ENCODE measurements around the gene PKD2L1. TPM values are rescaled to one million over a fixed set of nuclear protein-coding genes. Genes with fewer than 3 reads are reported as not detected.

PKD2L1 gene
- total RNA-seq, 4 donors from 2014 or later: not detected

DNA sequence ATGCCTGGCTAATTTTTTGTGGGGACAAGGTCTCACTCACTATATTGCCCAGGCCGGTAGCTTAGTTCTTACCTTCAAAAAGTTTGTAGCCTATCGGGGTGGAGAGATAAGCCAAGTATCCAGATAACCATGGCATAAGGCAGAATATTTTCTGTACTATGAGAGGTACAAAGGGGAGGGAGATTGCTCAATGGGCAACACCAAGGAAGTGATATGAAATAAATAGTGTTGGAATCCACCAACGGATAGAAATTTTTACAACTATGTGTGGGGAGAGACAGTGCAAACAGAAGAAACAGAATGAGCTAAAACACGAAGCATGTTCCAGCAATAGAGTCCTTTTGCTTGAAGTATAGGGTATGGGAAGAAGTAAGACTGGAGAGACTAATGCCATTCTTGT is 25.1 kb upstream of the PKD2L1 start:
- no peak overlapping the region for H3K27ac ChIP-seq
- no peaks in the 10 kb centered on the region for H3K27me3 ChIP-seq
- DNase-seq: no peak
- intact Hi-C loops (cut with DNase I): no loop called here
- no peak overlapping the region for H3K4me3 ChIP-seq (replicated peaks in 1 of 3)
- no peaks in the 10 kb centered on the region for H3K9me3 ChIP-seq
- peaks cover 0 to 13% of the 10 kb centered on the region in 2 donors for H3K4me1 ChIP-seq
- TF ChIP-seq, protein P1, sequence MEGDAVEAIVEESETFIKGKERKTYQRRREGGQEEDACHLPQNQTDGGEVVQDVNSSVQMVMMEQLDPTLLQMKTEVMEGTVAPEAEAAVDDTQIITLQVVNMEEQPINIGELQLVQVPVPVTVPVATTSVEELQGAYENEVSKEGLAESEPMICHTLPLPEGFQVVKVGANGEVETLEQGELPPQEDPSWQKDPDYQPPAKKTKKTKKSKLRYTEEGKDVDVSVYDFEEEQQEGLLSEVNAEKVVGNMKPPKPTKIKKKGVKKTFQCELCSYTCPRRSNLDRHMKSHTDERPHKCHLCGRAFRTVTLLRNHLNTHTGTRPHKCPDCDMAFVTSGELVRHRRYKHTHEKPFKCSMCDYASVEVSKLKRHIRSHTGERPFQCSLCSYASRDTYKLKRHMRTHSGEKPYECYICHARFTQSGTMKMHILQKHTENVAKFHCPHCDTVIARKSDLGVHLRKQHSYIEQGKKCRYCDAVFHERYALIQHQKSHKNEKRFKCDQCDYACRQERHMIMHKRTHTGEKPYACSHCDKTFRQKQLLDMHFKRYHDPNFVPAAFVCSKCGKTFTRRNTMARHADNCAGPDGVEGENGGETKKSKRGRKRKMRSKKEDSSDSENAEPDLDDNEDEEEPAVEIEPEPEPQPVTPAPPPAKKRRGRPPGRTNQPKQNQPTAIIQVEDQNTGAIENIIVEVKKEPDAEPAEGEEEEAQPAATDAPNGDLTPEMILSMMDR (IDR thresholded peaks at IDR 0.05): no peak
- no peak for TF ChIP-seq POLR2A (IDR thresholded peaks at IDR 0.05)
- H3K36me3 ChIP-seq: no peaks in the 10 kb centered on the region
- 90 to 96% methylated on average over 4 of the region's 4 CpGs for WGBS, 2 donors

GRCh38 chr10:100353770-100354485 is 23.9 kb upstream of the PKD2L1 start:
- H3K36me3 ChIP-seq: no peaks in the 10 kb centered on the region
- H3K4me1 ChIP-seq: peaks cover 0 to 1% of the 10 kb centered on the region in 2 donors
- H3K4me3 ChIP-seq (replicated peaks in 1 of 3): no peak overlapping the region
- intact Hi-C loops (cut with DNase I): no loop called here
- H3K27me3 ChIP-seq: no peaks in the 10 kb centered on the region
- 85 to 92% methylated on average over 6 of the region's 6 CpGs for WGBS, 2 donors
- H3K27ac ChIP-seq: no peak overlapping the region
- no peak for DNase-seq
- H3K9me3 ChIP-seq: no peaks in the 10 kb centered on the region
- TF ChIP-seq POLR2A (IDR thresholded peaks at IDR 0.05): no peak
- TF ChIP-seq, protein P1 (IDR thresholded peaks at IDR 0.05): no peak

DNA sequence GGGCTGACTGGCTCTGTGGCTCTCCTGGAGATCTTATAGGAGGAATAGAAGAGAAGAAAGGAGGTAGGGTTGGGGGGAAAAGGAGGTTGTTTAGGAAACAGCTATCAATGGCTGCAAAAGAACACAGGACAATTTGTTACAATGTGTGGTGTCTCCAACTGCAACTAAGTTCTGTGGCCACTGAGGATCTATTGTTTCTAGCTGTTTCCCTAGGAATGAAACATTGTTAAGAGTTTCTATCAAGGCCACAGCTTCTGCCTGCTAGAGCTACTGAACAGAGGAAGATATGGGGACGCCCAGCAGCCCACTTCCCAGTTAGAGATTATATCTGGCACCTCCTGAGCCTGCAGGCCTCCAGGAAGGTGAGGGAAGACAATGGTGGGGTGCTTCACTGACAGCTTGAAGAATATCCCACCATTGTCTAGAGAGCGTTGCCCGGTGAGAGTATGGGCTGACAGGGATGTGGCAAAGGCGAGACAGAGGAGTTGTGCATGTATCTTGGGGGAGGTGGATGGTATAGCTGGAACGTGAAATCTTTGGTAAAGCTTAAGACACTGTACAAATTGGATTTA is 21.0 kb upstream of the PKD2L1 start:
- H3K27me3 ChIP-seq: no peaks in the 10 kb centered on the region
- intact Hi-C loops (cut with DNase I): no loop called here
- H3K36me3 ChIP-seq: no peaks in the 10 kb centered on the region
- TF ChIP-seq, protein P1 (IDR thresholded peaks at IDR 0.05): no peak
- TF ChIP-seq POLR2A (IDR thresholded peaks at IDR 0.05): no peak
- peaks cover 4 to 15% of the 10 kb centered on the region in 2 donors for H3K4me1 ChIP-seq
- WGBS, 2 donors: 90 to 91% methylated on average over 5 of the region's 5 CpGs
- no peak overlapping the region for H3K27ac ChIP-seq
- no peak overlapping the region for H3K4me3 ChIP-seq (replicated peaks in 1 of 3)
- no peaks in the 10 kb centered on the region for H3K9me3 ChIP-seq
- DNase-seq: no peak

- WGBS, 2 donors: 81 to 88% methylated on average over 2 of the region's 3 CpGs
- intact Hi-C loops (cut with DNase I): no loop called here
Measured at GRCh38 chr10:100349672-100350071, 19.6 kb upstream of the PKD2L1 start.

GRCh38 chr10:100349087-100349486 is 19.1 kb upstream of the PKD2L1 start:
- H3K9me3 ChIP-seq: no peaks in the 10 kb centered on the region
- no peak overlapping the region for H3K4me3 ChIP-seq (replicated peaks in 1 of 3)
- no peaks in the 10 kb centered on the region for H3K27me3 ChIP-seq
- H3K27ac ChIP-seq: no peak overlapping the region
- no peaks in the 10 kb centered on the region for H3K36me3 ChIP-seq
- intact Hi-C loops (cut with DNase I): no loop called here
- 76 to 88% methylated on average over 4 to 5 of the region's 5 CpGs for WGBS, 2 donors
- H3K4me1 ChIP-seq: peaks cover 4 to 15% of the 10 kb centered on the region in 2 donors
- TF ChIP-seq, protein P1 (IDR thresholded peaks at IDR 0.05): no peak
- no peak for TF ChIP-seq POLR2A (IDR thresholded peaks at IDR 0.05)
- no peak for DNase-seq

More at GRCh38 chr10:100349672-100350071, 19.6 kb upstream of the PKD2L1 start:
- TF ChIP-seq POLR2A (IDR thresholded peaks at IDR 0.05): no peak
- TF ChIP-seq, protein P1 (IDR thresholded peaks at IDR 0.05): no peak
- no peak overlapping the region for H3K27ac ChIP-seq
- no peak for DNase-seq
- H3K27me3 ChIP-seq: no peaks in the 10 kb centered on the region
- no peaks in the 10 kb centered on the region for H3K9me3 ChIP-seq
- H3K4me1 ChIP-seq: peaks cover 4 to 15% of the 10 kb centered on the region in 2 donors
- H3K36me3 ChIP-seq: no peaks in the 10 kb centered on the region
- H3K4me3 ChIP-seq (replicated peaks in 1 of 3): no peak overlapping the region

Data from thyroid gland (tissue), 4 donors.